HS-5 (cell line): Measurements from ENCODE around the gene PLCXD3.
"Not testable (repeated sequence)": the region's sequence is repeated elsewhere in the genome, so short reads cannot be mapped to it uniquely, and the experiment has no call there.

Experiments
- DNase-seq: peaks from one replicate; pipeline ENCODE4 v3.0.0-alpha.2; 2012; ENCODE audit warnings: low read depth

The PLCXD3 gene

GRCh38 chr5:41347569-41347968 lies 162.8 kb downstream of the PLCXD3 start:
- no peak for DNase-seq

- DNase-seq = no peak
Observed at GRCh38 chr5:41346609-41347008, 163.8 kb downstream of the PLCXD3 start.

- no peak for DNase-seq
Observed at GRCh38 chr5:41345295-41345694, 165.1 kb downstream of the PLCXD3 start.

DNA sequence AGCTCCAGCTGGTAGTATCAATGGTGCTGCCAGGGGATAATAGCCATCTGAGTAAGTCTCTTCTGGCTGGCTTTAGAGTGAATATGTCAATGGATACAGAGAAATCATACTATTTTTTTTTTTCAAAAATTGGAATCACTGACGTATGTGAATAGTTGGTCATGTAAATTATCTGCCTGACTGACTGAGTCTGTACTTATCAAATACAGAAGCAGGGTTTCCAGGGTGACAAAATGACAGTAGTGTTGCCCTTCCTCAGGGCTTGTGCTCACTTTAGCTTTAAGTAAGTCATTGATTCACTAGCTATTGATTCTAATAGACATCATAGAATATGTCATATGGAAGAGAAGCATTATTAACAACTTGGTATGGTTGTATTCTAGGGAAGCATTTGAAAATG lies 171.1 kb downstream of the PLCXD3 start:
- DNase-seq = no peak

DNA sequence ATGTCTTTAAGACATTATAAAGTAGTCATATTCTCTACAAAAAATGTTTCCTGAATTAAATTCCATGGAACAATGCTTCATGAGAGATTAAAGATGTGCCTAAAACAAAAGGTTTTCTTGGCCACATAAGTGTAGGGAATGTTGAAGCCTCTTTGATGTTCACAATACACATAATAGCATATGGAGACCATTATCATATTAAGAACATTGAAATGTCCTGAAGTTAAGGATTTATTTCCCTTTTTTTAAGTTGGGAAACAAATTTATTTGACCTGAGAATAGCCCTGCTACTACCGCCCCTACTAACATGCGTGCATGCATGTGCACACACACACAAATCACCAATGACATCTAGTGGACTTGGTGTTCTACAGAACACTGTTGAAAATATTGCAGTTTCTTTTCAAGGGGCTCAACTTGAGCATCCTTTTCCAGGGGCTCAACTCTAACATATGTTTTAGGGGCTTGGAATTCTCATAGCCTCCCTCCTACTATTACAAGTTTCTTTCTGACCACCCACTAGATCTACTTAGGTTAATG lies 172.2 kb downstream of the PLCXD3 start:
- DNase-seq = no peak

DNA sequence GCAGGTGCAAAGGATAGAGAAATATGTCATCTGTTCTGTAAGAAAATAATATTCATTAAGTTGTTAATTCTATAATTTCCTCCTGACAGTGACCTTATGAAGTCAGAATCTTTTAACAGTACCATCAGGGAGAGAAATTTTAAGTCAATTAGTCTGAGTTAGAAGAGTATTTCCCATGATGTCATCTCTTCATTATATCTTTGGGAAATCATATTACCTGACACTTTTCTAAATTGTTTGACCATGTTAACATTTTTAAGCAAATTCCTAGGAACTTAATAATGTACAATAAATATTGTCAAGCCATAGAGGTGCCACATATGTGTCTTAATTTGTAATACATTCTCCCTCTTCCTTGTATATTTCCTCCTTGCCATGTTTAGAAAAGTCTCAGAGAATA lies 172.7 kb downstream of the PLCXD3 start:
- DNase-seq = no peak

DNA sequence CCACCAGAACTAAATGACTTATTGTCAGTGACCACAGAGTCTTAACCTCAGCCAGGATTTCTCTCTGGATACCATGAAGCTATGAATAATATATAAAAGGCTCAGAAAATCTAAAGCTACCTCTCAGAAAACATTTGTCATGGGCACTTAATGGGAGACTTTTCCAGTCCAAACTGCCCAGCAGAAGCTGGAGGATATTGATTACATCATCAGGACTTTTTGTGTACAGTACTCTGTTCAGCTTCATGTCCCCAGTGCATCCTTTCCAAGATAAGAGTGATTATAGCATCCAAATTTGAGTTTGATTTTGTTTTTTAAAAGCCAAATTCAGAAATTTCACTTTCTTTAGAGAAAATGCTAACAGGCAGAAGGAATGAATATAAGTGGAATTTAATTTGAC lies 173.2 kb downstream of the PLCXD3 start:
- DNase-seq = no peak

DNA sequence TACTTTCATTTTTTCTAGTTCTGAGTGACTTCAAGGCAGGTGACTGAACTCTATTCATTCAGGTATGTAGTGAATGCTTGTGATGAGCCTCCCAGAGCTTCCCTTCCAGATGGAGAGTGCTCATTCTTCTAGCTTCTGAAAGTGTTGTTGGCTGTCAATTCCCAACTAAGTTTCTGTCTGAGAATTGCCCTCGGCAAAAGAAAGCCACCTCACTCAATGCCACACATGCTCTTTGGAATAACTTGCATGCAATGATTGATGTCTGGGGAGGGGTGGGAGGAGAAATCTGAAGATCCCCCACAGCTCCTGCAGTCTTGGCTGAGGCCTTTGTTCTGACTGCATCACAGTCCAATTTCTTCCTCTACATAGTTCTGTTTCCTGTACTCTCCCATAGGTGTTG lies 173.9 kb downstream of the PLCXD3 start:
- no peak for DNase-seq

GRCh38 chr5:41335596-41336181 lies 174.7 kb downstream of the PLCXD3 start:
- DNase-seq = no peak

DNA sequence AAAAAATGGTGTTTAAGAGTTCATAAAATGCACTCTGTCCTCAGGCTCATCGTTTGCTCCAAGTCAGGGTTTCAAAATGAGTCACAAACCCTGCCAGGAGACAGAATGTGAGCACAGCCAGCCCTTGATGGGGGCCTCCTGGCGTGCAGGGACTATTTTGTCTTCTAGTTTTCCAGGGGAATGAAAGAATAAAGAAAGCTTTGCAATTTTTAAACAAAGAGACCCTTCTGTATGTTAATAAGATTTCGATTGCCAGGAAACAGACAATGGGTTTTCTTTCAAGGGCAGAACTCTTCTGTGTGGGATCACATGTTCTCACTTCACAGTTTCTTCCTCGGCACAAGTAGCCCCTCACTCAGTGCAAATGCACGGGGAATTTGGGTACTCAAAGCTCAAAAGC lies 175.6 kb downstream of the PLCXD3 start:
- no peak for DNase-seq

- no peak for DNase-seq
Observed at GRCh38 chr5:41334221-41334620, 176.2 kb downstream of the PLCXD3 start.

DNA sequence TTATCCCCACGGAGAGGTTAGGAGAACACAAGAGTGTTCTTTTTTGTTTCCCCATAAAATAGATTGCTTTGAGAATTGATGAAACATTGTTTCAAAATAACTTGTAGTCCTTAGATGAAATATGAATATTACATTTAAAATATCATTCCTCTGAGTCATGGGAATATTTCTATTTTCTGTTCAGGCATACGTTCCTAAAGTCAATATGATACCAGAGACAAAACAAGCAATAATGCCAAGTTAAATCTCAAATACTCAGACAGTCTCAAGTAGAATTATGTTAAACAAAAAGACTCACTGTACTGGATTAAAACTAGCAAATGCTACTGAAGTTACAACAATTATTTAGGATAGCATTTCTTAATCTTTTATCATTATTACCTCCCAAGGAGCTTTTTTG lies 185.3 kb downstream of the PLCXD3 start:
- DNase-seq = no peak

DNA sequence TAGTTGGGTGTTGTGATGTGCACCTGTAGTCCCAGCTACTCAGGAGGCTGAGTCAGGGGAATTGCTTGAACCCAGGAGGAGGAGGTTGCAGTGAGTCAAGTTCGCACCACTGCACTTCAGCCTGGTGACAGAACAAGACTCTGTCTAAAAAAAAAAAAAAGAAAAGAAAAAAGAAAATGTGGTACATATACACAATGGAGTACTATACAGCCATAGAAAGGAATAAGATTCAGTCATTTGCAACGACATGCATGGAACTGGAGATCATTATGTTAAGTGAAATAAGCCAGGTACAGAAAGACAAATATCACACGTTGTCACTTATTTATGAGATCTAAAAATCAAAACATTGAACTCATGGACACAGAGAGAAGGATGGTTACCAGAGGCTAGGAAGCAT lies 187.6 kb downstream of the PLCXD3 start:
- not testable (repeated sequence) for DNase-seq

DNA sequence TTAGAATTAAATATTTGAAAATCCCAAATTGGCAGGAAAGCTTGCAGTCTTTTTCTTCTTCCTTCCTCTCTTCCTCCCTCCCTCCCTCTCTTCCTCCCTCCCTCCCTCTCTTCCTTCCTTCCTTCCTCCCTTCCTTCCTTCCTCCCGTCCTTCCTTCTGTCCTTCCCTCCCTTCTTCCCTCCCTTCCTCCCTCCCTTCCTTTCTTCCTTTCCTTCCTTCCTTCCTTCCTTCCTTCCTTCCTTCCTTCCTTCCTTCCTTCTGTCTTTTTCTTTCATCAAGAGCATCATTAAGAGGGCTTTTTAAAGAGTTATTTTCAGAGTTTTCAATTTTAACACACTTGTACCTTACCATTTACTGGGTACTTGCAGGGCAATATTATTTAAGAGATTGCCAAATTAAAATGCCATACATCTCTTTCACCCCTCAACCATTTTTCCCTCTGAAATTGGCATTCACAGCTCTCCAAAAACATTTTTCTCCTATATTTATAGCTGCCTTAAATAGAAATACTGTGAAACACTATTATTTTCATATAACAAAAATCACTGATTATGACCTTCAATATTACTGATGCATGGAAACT lies 197.8 kb downstream of the PLCXD3 start:
- DNase-seq = no peak

DNA sequence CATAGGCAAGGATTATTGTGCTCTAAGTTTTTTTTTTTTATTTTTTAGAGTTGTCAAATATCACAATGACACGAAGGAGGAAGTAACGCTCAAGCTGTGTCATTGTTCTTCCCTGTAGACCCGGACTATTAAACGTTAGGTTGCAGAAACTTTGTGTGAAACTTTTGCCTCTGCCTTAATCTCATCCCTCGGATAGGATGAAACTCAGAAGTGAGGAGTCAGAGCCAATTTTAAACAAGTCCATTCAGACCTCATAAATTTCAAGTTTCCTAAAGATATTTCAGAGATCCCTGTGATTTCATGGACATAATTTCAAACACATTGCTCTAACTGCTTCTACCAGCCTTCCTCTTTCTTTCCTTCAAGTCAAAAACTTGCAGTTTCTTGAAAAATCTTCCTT lies 198.3 kb downstream of the PLCXD3 start:
- DNase-seq = no peak

DNA sequence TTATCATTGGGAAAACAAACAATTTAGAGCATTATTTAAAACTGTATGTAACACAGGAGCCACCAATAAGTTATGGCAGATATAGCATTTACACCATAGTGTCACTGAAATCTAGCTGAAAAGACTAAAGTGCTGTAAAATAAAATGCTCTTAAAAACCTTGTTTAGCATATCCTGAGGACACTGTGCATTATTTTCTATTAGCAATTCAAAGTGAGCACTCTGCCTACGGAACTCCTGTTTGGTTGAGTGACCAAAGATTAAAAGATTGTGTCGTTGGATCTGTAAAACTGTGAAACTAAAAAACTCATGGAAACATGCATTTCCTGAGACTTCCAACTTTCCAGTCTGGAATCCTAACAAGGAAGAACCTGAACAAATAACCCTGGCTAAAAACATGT lies 201.1 kb downstream of the PLCXD3 start:
- no peak for DNase-seq

DNA sequence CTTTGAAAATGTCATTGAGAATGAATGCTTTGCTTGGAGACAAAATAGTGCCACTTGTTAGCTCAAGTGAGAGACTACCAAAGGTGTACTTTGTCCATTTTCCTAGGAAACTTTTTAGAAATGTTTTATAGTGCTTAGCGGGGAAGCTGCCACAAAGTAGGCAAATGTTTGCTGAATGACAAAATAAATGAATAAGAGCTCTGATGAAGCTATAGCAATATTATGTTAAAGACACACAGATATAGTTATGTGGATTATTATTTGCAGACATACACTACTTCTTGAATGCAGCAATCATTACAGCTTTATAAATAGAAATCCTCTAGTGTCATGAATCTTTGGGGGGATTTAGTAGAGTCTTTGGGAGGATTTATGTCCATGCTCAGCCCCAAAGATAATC lies 204.4 kb downstream of the PLCXD3 start:
- no peak for DNase-seq

GRCh38 chr5:41305056-41305455 lies 205.3 kb downstream of the PLCXD3 start:
- no peak for DNase-seq

DNA sequence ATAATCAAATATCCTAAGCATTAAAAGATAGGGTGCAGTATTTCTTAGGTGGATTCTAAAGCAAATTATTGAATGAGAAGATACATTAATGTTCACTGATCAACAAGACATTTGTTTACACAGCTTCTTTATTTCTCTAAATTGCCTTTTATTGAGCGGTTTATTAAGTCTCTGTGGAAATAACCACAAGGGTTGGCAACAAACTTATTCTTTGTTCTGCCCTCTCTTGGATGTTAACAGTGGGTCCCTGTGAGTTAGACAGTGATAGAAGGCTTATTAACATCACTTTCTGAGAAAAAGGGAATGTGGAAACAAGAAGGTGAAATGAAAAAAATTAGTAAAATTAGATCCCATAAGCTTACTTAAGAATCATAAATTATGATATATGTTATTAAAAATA lies 214.3 kb downstream of the PLCXD3 start:
- no peak for DNase-seq

DNA sequence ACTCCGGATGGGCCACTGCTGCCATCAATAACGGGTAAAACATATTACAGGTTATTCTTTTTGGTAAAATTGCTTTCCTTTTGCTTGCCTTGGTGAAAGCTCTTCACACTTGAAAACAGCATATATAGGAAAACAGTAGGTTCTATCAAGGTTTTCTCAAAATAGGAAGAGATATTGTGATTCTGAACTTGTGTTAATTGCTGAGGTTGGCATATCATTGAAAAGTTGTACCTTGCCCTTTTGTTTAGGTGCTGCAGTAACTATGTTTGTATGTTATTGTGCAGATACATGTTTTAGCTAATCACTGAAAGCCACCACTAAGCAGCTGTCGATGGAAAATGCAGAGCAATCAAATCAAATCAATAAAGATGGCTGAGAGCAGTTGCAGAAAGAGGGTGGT lies 219.1 kb downstream of the PLCXD3 start:
- no peak for DNase-seq

DNA sequence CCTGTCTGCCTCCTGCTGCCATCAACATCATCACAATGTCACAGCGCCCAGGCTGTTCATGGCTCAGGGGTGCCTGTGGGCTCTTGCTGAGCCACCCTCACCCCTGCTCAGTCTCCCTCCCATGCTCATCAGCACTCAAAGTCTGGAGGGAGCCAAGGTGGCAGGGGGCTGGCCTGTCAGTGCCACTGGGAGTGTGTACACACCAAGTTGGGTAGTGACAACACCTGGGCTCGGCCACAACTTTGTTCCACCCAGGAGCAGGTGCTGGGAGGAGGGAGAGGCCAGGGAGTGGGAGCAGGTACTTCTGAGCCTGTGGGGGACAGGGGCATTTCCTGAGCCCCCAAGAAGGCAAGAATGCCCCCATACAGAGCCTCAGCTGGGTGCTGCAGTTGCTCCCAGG lies 219.6 kb downstream of the PLCXD3 start:
- DNase-seq = no peak

DNA sequence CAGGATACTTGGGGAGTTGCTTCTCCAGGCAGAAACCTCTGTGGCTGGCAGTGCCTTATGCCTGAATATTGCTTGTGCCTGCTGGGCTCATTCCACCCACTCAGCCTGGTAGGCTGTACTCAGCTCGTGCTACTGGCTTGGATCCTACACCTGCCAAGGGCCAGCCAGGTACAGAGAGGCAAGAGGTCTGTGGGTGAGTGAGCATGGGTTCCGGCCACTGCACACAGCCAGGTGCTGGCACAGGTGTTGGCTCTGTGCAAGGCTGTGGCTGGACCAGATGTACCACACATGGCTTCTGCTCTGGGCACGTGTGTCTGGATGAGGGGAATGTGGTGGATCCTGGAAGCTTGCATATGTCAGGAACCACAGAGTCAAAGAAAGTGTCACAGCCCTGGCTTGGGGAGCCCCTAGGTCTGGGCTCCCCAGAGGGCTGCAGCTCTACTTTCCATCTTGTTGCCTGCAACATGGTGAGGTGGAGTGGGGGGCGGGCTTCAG lies 220.4 kb downstream of the PLCXD3 start:
- DNase-seq = no peak

DNA sequence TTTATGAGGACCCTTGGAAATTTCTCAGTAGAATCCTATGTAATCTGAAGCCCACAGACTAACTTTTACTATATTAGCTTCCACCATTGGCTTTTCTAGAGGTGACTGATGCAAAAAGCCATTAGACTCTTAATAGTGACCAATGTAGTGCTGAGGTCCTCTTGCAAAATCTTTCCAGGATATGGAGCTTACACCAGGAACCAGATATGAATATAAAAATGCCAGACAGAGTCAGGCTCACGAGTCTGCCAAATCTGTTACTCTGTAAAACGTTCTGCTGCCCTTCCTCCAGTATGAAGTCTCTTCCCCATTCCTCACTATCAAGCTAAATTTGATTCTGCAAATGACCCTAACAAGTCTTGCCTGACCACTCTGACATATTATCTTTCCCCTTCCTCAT lies 223.7 kb downstream of the PLCXD3 start:
- no peak for DNase-seq

DNA sequence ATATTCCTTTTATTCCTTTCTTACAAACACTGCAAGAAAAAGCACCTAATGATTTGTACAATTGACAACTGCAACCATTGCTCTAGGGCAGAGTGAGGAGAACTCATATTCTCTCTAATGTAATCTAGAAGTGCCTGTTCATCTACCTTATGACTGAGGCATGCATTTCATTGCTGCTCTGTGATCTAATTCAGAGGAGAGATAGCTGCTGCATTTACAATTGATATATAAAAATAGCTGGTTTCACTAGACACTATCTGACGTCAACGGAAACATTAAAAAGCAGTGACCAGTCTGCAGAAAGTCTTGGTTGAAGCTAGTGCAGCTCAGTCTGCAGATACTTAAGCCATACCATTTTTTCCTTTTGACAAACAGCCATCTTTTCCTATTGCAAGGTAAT lies 224.2 kb downstream of the PLCXD3 start:
- no peak for DNase-seq
